HUDEP-2 (cell line): ENCODE results near the gene TIMM29.

Experiments
- DNase-seq, 76 experiments: peaks; one replicate each; lab custom pipeline; 2025; ENCODE audit not compliant: unreplicated experiment in 76 of 76; lab: John Stamatoyannopoulos, UW

Gene TIMM29

DNA sequence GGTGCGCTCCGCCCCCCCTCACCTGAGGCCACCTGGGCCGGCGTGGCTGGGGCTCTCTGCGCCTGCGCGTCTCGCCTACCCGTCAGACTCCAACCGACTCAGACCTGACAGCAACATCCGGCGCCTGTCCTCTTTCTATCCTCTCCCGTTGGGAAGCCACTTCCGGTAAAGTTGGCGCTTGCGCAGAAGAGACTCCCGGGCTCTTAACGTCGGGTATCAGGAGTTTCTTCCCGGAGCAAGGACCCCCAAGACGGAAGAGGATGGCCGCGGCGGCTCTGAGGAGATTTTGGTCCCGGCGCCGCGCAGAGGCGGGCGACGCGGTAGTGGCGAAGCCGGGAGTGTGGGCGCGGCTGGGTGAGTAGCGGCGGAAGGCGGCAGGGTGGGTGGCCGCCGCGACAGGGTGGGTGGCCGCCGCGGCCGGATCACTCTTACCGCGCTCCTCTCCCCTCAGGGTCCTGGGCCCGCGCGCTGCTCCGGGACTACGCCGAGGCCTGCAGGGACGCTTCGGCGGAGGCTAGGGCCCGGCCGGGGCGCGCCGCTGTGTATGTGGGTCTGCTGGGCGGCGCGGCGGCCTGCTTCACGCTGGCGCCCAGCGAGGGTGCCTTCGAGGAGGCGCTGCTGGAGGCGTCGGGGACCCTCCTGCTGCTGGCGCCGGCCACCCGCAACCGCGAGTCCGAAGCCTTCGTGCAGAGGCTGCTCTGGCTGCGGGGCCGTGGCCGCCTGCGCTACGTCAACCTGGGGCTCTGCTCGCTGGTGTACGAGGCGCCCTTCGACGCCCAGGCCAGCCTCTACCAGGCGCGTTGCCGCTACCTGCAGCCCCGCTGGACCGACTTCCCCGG is at the start of gene TIMM29, which contains the start of gene YIPF2:
Gene TIMM29 (plus strand): TSS at position 249 of the 839 bp plus-strand sequence. CDS start 12 bp downstream, at position 261.
Gene YIPF2 (minus strand): TSS at position 77 of the 839 bp plus-strand sequence. CDS start 229 bp downstream, outside the sequence.
- peak in 75 of 76 experiments; percentile 85 to 99 (median 97) for DNase-seq

DNA sequence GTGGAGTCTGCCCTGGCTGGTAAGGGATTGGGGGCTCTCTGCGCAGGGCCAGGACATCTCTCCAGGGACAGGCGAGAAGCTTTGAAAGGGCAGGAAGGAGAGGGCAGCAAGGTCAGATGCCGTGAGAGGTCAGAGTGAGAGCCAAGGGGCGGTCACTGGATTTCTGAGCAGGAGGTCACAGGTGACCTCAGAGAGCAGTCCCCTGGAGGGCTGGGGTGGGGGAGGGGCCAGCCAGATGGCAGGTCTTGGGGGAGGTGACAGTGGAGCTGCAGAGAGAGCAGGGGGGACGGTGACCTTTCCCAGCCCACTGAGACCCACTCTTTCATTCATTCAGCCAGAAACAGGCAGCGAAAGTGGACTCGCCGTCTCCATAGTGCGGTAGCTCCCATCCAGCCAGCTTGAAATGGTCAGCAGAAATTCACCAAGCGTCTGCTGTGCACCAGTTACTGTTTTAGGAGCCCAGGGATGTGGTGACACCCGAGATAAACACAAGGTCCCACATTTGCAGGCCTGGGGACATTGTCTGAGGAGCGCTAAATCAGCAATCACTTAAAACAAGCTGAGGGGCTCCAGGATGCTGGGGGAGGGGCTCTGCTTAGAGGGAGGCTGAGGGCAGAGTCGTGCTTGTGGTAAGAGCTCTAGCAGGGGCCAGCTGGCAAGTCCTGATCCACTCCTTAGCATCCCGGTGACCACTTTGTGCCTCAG is 47.1 kb upstream of the TIMM29 start:
- no peak for DNase-seq

DNA sequence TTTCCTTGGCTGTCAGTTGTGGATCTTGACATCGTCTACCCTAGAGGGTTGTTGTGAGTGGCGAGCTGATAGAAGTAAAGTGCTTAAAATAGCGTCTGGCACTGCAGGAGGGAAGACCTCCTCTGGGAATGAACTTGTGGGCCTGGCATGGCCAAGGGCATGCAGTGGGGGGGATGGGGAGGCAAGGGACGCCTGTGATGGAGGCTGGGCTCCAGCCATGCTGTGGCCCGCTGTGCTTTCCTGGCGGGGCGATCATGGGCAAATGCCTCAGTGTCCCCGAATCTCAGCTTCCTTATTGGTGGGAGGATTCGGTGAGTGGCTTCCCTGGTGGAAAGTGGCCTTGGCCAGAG is 46.5 kb upstream of the TIMM29 start:
- no peak for DNase-seq

DNA sequence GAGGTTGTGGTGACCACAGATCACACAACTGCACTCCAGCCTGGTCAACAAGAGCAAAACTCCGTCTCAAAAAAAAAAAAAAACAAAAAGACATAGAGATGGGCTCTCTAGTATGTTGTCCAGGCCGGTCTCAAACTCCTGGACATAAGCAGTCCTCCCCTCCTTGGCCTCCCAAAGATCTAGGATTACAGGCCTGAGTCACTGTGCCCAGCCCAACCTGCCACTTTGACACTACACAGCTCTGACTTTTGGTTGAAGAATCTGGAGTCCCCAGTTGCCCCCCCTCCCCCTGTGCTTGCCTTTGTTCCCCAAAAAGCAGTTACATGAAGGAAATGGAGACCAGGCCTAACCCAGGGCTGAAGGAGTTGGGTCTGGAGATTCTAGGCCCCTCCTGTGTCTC is 44.3 kb upstream of the TIMM29 start:
- DNase-seq = peak in 7 of 76 experiments; percentile 14 to 40 (median 23)

DNA sequence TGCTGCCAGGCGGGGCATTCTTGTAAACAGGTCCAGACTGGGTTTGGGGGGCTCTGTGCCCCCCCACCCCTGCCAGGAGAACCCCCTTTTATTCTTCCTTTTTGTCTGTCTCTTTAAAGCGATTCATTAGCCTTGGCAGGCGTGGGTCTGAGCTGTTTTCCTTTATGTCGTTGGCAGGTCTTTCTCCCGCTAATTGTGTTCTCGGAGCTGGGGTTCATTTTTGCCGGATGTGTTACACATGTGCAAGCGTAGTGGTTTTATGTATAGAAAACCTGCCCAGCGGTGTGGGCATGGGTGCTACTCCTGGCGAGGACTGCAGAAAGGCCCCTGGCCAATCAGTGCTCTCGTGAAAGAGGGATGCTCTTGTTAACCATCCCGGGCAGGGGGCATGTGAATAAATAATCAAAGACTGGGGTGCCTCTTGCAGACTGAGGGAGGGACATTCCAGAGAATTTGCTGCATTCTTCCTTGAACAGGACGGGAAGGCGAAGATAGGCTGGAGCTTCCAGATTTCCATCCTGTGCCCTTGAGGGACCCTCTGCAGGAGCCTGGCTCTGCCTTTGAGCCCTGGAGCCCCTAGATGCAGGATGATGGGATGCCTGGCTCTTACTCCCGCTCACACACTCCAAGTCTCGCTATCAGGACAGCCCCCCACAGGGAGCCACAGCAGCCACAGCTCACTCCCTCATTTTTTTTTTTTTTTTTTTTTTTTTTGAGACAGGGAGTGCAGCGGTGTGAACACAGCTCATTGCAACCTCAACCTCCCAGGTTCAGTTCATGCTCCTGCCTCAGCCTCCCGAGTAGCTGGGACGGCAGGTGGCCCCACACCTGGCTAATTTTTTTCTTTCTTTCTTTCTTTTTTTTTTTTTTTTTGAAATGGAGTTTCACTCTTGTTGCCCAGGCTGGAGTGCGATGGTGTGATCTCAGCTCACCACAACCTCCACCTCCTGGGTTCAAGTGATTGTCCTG is 43.1 kb upstream of the TIMM29 start:
- DNase-seq = no peak

DNA sequence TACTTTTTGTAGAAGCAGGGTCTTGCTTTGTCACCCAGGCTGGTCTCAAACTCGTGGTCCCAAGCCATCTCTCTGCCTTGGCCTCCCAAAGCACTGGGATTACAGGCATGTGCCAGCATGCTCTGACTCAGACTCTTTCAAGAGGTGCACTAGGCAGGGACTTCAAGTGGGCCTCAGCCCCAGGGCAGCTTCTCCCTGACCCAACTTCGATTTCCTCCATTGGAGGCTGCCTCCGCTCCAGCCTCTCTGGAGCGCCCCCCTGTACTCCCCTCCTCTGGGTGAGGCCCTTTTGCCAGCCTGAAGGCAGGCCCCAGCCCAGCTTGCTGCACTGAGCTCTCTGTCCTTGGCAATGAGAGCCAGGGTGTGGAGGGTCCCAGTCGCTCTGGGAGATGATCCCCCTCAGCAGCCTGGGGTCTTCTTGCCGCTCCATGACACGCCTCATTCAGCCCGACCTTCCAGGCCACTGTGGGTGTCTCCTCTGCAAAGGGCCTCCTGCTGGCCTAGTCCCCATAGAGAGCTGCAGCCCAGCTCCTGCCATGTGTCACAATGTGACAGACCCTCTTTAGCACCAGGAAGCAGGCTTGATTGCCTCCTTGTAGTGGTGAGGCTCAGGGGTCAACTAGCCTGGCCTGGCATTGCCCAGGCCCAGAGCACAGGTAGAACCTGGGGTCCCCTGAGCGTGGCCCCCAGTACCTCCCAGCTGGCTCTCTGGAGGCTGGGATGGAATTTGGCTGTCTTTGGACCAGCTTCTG is 40.8 kb upstream of the TIMM29 start:
- no peak for DNase-seq

DNA sequence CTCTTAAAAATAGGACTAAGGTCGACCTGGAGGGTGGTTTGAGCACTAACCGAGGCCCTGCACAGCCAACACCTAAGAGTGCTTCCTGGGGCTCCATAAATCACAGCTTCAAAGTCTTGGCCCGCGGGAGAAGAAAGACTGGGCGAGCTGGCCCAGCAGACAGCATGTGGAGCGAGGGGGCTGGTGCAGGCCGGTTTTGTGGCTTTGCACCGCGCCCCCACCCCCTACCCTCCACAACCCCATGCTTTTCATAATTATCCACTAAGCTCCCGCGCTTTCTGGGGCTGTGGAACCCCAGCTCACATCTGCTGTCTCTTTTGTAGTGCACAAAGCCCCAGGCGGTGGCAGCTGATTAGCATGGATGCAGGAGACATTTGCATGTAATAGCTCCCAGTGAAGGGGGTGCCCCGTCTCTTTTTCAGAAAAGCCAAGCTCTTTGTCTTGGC is 40.2 kb upstream of the TIMM29 start:
- no peak for DNase-seq

DNA sequence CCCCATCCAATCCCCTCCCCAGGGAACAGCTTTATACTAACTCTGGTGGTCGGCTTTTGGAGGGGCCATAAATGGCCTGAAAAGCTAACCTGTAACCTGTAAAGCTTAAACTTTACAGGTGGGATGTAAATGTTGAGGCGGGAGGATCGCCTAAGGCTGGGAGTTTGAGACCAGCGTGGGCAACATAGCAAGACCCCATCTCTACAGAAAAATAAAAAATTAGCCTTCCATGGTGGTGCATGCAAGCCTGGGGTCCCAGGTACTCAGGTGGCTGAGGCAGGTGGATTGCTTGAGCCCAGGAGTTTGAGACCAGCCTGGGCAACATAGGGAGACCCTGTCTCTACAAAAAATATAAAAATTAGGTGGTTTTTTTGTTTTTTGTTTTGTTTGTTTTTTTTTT is 38.7 kb upstream of the TIMM29 start:
- DNase-seq = no peak

DNA sequence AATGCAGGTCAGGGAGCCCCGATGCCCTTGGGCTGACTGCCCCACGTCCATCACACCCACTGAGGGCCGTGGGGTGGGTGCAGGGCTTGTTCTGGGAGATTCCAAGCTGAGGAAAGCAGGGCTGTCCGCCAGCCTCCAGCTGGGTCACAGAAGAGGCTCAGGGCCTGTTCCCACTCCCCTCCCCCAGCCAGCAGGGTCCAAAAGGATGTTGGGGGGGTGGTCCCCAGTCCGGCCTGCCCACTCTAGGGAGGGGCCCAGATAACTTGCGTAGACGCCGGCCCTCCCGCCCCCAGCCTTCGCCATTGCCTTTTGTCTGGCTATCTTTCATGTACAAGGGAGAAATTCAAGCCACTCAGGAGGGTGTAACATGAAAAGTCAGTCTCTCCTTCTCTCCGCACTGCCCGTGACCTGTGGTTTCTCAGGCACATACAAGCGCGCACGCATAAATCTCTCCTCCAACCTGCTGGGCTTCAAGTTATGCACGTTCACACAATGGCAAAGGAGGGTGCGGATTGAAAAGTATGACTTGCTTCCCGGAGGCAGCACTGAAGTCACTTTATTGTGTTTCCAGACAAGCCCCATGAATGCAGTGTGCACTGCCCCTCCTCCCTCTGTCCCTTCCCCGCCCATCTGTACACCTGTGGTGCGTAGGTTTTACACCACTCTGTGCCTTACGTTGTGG is 37.1 kb upstream of the TIMM29 start:
- no peak for DNase-seq

DNA sequence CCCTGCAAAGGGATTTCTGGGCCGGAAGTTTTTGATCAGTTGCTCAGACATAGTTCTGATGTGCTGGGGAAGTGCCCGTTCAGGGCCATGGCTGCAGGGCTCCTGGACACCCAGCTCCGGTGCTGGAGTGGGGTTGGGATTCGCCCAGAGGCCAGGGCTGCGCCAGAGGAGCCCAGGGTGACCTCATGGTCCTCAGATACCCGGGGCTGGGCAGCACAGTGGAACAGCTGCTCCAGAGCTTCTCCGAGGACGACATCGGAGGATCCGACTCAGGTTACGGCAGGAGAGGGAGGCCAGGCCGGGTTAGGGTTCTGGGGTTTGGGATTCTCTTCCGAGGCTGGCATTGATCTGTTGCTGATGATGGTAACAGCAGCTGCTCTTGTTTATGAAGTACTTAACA is 36.4 kb upstream of the TIMM29 start:
- DNase-seq = no peak

DNA sequence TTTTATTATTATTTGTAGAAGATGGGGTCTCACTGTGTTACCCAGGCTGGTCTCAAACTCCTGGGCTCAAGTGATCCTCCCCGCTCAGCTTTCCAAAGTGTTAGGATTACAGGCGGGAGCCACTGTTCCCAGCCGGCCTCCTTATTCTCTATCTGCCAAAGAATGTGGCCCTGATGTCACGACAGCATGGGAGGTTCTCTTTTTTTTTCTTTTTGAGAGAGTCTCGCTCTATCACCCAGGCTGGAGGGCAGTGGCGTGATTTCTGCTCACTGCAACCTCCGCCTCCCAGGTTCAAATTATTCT is 33.7 kb upstream of the TIMM29 start:
- no peak for DNase-seq

DNA sequence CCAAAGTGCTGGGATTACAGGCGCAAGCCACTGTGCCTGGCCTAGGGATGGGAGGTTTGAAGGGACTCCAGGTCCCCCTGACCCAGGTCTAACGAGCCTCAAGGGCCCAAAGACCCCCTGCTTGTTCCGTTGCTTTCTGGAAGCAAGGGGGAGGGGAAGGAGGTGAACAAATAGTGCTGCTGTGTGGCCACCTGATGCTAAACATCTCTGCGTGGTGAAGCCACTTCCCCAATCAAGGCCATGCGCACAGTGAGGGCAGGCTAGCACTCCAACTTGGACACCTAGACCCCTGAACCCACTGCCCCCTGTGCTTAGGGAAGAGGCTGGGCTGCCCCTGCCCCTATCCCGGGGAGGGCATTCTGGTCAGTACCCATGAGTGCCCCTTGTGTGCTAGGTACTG is 33.2 kb upstream of the TIMM29 start:
- DNase-seq = no peak

DNA sequence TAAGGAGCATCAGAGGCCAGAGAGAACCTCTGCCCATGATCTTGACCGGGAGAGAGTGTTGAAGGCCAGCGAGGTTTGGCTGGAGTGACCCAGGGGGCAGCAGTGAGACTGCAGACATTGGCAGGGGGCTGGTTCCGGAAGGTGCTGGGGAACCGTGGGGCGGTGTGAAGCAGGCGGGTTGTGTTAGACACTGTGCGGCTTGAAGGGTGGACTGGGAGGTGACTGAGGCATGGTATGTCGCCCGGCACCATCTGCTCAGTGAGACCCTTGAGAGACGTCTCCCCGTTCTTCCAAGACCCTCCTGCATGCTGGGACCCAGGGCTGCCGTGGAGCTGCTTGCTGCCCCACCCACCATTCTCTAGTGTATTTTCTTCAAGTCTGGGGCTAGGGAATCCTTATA is 32.7 kb upstream of the TIMM29 start:
- DNase-seq = no peak

DNA sequence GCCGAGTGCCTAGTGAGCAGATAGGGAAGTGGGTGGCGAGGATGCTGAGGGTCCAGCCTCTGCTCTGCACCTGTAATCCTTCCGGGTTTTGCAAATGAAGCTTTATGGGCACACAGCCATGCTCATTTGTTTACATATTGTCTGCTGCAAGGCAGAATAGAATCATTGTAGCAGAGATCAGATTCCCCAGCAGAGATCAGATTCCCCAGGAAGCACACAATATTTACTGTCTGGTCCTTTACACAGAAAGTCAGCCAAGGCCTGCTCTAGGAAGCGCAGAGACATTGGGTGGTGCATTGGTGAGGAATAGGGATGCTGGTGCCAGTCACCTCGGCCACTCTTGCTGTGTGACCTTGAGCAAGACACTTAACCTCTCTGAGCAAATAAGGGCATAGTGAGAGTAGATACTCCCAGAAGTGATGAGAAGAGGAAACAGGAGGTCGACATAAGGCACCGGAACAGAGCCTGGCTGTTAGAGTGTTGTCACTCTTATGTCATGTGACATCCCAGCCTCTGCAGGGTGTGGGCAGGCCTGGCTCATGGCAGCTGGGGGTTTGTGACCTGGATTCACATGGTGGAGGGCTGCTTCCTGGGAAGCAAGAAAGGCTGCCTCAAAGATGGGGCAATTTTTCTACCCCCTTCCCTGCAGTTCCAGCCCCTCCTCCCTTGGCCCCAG is 31.6 kb upstream of the TIMM29 start:
- peak in 33 of 76 experiments; percentile 16 to 52 (median 26) for DNase-seq

DNA sequence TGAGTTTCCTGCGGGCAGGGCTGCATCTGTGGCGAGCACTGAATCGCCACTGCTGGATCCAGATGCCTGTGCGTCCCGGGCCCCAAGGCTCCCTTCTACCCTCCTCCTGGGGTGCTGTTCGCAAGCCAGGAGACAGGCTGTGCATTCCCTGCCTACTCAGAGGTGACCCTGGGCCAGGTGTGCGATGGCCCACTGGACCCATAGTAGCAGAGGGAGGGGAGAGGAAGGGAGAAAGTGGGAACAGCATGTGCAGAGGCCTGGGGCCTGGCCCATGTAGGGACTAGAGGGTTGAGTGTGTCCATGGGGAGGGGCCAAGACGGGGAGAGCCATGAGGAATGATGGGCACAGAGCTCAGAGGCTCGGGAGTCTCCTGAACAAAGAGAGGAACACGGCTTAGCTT is 30.0 kb upstream of the TIMM29 start:
- DNase-seq = peak in 6 of 76 experiments; percentile 40 to 69 (median 58)

DNA sequence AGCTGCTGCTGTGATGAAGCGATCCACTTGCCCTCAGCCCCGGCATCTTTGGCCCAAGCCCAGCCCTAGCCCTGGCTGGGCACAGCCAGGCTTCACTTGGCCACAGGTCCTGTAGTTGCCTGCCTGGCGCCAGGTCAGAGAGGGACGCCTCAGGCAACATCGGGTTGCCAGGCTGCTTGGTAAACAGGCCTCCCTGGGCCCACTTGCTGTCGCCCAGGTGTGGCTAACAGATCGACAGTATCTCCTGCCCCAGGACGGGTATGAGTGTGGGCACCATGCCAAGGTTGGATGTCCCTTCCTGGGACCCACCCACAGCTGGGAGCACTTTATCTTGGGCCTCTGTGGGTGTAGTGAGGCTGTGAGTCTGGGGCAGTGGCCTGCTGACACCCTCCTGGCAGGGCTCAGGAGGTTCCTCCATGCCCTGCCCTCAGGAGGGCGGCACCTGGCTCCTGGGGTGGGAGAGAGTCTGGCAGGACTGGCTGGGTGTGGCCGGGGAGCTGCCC is 29.4 kb upstream of the TIMM29 start:
- peak; percentile 79 to 100 (median 98) for DNase-seq

DNA sequence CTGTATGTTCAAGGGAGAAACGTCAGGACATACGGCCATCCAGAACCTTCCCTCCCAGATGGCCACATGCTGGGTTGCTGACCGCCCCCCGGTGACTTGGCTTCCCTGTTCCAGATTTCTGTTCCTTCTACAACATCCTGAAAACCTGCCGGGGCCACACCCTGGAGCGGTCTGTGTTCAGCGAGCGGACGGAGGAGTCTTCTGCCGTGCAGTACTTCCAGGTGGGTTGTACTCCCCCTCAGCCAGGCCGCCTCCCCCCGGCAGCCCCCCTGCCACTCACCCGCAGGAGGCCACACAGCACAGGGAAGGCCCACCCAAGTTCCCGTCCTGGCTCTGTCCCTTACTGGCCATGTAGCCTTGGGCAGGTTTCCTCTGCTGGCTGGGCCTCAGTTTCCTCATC is 20.7 kb upstream of the TIMM29 start:
- DNase-seq = no peak

DNA sequence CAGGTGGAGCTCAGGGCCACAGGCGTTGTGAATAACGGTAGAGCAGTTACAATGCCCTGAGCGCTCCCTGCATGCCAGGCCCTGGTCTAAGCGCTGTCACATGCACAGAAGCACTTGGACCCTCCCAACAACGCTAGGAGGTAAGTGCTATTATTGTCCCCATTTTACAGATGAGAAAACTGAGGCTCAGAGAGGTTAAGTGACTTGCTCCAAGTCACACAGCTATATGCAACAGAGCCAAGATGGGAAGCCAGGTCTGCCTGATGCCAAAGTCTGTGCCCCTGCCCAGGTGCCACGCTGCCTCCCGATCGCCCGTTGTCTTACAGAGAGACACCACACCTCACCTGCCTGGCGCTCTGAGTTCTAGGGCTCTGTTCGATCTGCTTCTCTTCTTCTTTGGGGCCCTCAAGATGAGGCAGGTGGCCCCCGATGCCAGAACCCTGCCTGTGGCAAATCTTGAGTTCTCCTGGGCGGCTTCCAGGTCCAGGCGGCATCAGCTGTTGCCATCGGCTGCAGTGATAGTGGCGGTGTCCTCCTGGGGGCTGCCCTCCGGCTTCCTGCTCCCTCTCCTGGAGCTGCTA is 20.1 kb upstream of the TIMM29 start:
- no peak for DNase-seq
